HG03045 (cell line): Measurements from ENCODE around the gene SSR1.

Source experiments
- ATAC-seq: cut with Tn5 transposase; IDR thresholded peaks from one replicate; pipeline ENCODE4 v1.9.1; 2021; ENCODE audit warnings: mild to moderate bottlenecking, moderate library complexity; ENCODE audit not compliant: unreplicated experiment

Gene SSR1

DNA sequence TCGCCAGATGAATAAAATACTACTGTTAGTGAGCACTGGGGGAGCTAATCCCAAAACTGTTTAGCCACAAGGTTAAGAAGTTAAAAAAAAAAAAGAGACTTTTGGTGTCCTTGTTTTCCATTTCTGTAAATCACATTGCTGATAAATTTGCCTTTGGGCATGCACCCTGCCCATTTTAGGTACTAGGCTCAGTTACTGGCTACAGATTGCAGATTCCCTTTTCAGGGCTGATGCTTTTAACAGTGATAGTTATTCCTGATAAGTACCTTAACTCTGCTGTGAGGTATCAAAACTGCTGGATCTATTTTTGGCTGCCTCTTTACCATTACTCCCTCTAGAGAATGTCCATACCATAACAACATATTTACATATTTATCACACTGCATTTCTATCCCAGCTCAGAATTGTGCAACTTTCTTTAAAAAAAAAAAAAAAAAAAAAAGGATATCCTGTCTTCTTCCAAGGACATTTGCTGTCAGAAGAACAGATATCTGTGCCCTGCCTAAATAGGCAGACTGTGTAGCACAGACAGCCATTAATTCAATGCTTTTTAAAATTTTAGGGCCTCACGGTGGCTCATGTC lies 94.5 kb downstream of the SSR1 start:
- ATAC-seq: no peak
